ENCODE results near the gene SLC7A5.
"Not testable (repeated sequence)": the region's sequence is repeated elsewhere in the genome, so short reads cannot be mapped to it uniquely, and the experiment has no call there.

The SLC7A5 gene

DNA sequence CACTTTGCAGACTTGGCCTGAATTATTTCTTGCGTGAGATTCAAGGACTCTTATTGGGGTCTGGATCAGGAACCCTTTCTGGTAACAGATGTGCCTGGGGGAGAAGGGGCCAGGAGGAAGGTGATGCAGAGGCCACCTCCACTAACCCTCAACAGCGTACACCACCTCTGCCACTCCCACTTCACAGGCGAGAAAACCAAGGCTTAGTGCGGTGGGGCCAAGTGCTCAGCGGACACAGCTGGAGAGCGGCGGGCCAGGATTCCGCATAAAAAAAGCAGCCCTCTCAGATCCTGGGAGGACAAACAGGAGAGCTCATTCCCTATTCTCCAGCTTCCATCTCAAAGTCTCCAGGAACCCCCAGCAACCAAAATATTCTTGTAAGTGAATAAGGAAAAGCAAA lies 51.4 kb downstream of the SLC7A5 start:
- Histone ChIP-seq H3K27me3 (replicated peaks) (no peaks in the 10 kb centered on the region), H3K36me3 (replicated peaks) (no peaks in the 10 kb centered on the region), H3K27ac (no peak overlapping the region), H3K4me3 (ENCODE audit: low read depth, low read length) (no peak overlapping the region)
- no peak for DNase-seq
- TF ChIP-seq, protein P1, sequence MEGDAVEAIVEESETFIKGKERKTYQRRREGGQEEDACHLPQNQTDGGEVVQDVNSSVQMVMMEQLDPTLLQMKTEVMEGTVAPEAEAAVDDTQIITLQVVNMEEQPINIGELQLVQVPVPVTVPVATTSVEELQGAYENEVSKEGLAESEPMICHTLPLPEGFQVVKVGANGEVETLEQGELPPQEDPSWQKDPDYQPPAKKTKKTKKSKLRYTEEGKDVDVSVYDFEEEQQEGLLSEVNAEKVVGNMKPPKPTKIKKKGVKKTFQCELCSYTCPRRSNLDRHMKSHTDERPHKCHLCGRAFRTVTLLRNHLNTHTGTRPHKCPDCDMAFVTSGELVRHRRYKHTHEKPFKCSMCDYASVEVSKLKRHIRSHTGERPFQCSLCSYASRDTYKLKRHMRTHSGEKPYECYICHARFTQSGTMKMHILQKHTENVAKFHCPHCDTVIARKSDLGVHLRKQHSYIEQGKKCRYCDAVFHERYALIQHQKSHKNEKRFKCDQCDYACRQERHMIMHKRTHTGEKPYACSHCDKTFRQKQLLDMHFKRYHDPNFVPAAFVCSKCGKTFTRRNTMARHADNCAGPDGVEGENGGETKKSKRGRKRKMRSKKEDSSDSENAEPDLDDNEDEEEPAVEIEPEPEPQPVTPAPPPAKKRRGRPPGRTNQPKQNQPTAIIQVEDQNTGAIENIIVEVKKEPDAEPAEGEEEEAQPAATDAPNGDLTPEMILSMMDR (IDR thresholded peaks at IDR 0.05; ENCODE audit: low read depth, low read length, missing control alignments) = no peak
- in situ Hi-C loops (cut with HindIII; ENCODE audit: low pct_ligation_motif_present, low sequenced_read_pairs) = no loop called here

DNA sequence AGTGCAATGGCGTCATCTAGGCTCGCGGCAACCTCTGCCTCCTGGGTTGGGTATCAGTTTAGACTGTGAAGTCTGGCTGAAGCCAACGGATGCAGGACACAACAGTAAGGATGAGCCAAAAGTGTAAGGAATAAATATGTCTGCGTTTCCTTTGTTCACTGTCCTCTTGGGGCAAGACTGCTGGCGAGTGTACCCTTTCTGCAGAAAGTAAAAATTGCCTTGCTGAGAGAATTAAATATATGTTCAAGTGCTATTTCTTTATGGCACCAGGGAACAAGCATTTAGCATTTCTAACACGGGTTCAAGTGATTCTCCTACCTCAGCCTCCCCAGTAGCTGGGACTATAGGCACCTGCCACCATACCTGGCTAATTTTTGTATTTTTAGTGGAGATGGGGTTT lies 51.9 kb downstream of the SLC7A5 start:
- in situ Hi-C loops (cut with HindIII; ENCODE audit: low pct_ligation_motif_present, low sequenced_read_pairs); DNase-seq; H3K27me3 ChIP-seq (replicated peaks); H3K27ac ChIP-seq; H3K36me3 ChIP-seq (replicated peaks); H3K4me3 ChIP-seq (ENCODE audit: low read depth, low read length): not testable (repeated sequence)

DNA sequence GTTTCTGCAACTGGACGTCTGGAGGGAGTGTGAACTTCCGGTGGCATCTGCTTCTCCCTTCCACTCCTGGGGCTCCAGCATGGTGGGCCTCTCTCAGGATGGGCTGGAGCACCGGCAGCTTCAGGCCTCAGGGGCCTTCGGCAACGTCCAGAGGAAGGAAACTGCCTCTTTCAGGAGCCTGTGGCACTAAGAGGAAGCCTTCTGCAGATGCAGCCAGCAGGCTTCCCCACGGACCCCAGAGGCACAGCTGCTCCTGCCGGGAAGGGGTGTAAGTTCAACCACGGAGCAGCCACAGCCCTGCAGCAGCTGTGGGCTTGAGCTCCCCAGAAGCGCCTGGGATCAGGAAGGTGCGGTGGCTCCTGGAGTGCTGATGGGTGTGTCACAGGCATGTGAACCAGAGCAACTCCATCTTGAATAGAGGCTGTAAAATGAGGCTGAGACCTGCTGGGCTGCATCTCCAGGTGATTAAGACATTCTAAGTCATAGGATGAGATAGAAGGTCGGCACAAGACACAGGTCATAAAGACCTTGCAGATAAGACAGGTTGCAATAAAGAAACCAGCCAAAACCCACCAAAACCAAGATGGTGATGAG lies 52.7 kb downstream of the SLC7A5 start:
- Histone ChIP-seq H3K27me3 (replicated peaks) (no peaks in the 10 kb centered on the region), H3K36me3 (replicated peaks) (no peaks in the 10 kb centered on the region), H3K4me3 (ENCODE audit: low read depth, low read length) (no peak overlapping the region), H3K27ac (no peak overlapping the region)
- no peak for DNase-seq
- TF ChIP-seq, protein P1 (IDR thresholded peaks at IDR 0.05; ENCODE audit: low read depth, low read length, missing control alignments) = no peak
- in situ Hi-C loops (cut with HindIII; ENCODE audit: low pct_ligation_motif_present, low sequenced_read_pairs) = no loop called here

DNA sequence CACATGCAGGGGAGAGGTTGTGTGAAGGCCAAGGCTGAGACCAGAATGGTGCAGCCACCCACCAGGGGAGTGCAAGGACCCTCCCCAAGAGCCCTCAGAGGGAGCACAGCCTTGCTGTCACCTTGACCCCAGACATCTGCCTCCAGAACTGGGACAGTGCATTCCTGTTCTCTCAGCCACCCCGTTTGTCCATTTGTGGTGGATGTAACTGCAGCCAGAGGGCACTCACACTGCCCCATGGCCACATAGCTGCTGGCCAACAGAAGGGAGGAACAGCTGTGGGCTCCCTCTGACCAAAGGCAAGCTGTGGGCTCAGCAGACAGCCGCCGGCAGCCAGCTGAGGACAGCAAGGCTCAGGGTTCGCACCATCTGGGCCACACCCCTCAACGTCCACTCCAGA lies 53.7 kb downstream of the SLC7A5 start:
- no peak for DNase-seq
- no peak overlapping the region for H3K27ac ChIP-seq
- H3K4me3 ChIP-seq (ENCODE audit: low read depth, low read length) = no peak overlapping the region
- no peaks in the 10 kb centered on the region for H3K27me3 ChIP-seq (replicated peaks)
- TF ChIP-seq, protein P1 (IDR thresholded peaks at IDR 0.05; ENCODE audit: low read depth, low read length, missing control alignments) = no peak
- no peaks in the 10 kb centered on the region for H3K36me3 ChIP-seq (replicated peaks)
- in situ Hi-C loops (cut with HindIII; ENCODE audit: low pct_ligation_motif_present, low sequenced_read_pairs) = no loop called here

DNA sequence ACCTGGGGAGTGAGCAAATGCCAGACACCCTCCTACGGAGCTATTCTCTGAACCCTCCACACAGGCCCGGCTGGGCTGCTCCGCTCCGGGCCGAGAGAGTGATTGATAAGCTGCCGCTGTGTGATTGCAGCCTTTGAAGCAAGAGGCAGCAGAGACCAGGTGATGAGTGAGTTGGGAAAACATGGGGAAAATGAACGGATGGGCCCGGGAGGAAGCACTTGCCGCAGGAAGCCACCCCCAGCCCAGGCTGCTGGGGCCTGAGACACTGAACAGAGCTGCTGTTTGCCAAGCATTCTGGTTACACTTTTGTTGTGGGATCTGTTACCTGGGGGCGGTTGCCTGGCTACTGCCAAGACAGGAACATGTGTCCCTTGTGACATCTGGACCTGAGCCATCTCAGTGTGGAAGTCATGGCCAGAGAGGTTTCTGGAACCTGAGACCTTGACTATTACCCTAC lies 57.1 kb downstream of the SLC7A5 start:
- no peak for DNase-seq
- in situ Hi-C loops (cut with HindIII; ENCODE audit: low pct_ligation_motif_present, low sequenced_read_pairs) = no loop called here
- TF ChIP-seq, protein P1 (IDR thresholded peaks at IDR 0.05; ENCODE audit: low read depth, low read length, missing control alignments) = no peak
- H3K27ac ChIP-seq = no peak overlapping the region
- no peak overlapping the region for H3K4me3 ChIP-seq (ENCODE audit: low read depth, low read length)
- H3K36me3 ChIP-seq (replicated peaks) = no peaks in the 10 kb centered on the region
- H3K27me3 ChIP-seq (replicated peaks) = no peaks in the 10 kb centered on the region

DNA sequence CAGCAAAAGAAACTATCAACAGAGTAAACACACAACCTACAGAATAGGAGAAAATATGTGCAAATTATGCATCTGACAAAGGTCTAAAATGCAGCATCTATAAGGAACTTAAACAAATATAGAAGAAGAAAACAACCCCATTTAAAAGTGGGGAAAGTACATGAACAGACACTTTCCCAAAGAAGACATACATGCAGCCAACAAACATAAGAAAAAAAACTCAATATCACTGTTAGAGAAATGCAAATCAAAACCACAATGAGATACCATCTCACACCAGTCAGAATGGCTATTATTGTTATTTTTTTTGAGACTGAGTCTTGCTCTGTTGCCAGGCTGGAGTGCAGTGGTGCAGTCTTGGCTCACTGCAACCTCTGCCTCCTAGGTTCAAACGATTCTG lies 57.9 kb downstream of the SLC7A5 start:
- DNase-seq; in situ Hi-C loops (cut with HindIII; ENCODE audit: low pct_ligation_motif_present, low sequenced_read_pairs); H3K27ac ChIP-seq; H3K4me3 ChIP-seq (ENCODE audit: low read depth, low read length); H3K27me3 ChIP-seq (replicated peaks); H3K36me3 ChIP-seq (replicated peaks): not testable (repeated sequence)

Measured in brain microvascular endothelial cell (primary cell).